AG09319 (cell line): ENCODE data around the gene CCDC106.

Experiments
- DNase-seq: peaks from one replicate; pipeline ENCODE4 v3.0.0-alpha.2; 2010; ENCODE audit warnings: low read depth; ENCODE audit errors: extremely low read depth
- CTCF ChIP-seq: IDR thresholded peaks from 2 replicates; pipeline ENCODE4 v1.5.1; 2011; ENCODE audit warnings: low read depth, mild to moderate bottlenecking, inconsistent platforms, low read length, moderate library complexity

The CCDC106 gene

GRCh38 chr19:55624109-55625003 is 23.7 kb upstream of the CCDC106 start, which contains the start of gene ZNF784:
Gene ZNF784, minus strand, starts transcription at chr19:55624566. Its CDS starts 5 bp downstream, at chr19:55624561.
- peak; percentile 86 for DNase-seq
- no peak for TF ChIP-seq CTCF

DNA sequence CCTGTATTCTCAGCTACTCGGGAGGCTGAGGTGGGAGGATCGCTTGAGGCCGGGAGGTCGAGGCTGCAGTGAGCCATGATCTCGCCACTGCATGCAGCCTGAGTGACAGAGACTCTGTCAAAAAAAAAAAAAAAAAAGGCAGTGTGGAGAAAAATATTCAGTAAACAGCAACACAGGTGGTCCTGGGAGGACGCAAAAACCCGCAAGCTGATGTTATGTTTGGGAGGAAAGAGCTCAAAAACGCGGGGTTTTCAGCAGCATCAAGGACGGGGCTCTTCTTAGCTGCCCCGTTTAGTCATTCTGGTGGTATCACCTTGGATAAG is 23.0 kb upstream of the CCDC106 start:
- TF ChIP-seq CTCF, result no peak
- DNase-seq, result no peak

DNA sequence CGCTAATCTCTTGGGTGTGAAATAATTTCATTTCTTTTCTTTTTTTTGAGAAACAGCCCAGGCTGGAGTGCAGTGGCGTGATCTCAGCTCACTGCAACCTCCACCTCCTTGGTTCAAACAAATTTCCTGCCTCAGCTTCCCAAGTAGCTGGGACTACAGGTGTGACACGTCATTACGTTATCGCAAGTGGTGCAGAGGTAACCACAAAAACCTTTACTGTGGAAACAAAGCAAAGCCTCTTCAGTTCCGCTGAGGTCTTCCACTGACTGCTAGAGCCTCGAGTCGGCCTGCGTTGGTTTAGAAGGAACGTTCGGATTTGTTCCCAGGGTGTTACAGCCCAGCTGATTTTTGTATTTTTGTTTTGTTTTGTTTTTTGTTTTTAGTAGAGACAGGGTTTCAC is 21.7 kb upstream of the CCDC106 start:
- DNase-seq, result no peak

DNA sequence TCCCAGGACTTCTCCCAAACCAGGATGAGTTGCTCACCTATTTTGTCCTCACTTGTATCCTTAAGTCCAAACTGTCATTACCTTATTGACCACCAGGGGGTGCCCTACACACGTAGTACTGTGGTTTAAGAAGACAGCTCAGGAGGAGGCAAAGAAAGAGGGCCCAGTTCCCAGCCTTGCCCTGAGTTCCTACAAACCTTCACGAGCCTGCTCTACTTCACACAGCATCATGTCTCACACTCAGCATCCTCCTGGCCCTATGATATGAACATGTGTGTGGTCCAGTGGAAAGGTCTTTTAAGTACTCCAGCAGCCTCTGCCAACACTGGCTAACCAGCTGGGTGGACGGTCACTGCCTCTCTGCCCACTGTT is 15.6 kb upstream of the CCDC106 start:
- TF ChIP-seq CTCF, result peak; percentile 81
- peak; percentile 92 for DNase-seq

More for the DNA sequence above, 21.7 kb upstream of the CCDC106 start:
- TF ChIP-seq CTCF, result no peak

GRCh38 chr19:55633861-55634260 is 14.2 kb upstream of the CCDC106 start:
- no peak for DNase-seq
- TF ChIP-seq CTCF, result no peak

DNA sequence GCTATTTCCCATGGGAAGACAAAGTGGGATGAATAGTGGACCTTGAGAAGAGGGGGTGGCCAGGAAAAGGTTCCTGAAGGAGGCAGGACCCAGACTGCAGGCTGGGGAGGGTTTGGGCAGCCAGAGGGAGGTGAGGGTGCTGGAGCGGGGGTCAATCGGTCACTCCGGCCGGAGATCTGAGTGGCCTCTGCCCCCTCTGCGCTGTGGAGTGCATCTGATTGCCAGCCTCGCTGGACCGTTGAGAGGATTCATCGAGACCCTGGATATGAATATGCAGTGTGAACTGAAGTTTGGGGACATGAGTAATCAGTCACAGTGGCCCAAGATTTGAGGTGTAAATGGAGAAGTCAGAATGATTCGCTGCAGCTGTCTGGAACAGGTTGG is 12.7 kb upstream of the CCDC106 start:
- no peak for TF ChIP-seq CTCF
- no peak for DNase-seq

- no peak for DNase-seq
- TF ChIP-seq CTCF, result no peak
Observed at GRCh38 chr19:55635856-55636440, 12.1 kb upstream of the CCDC106 start.
